Measurements from ENCODE around the gene CDKL1. TPM values are rescaled to one million over a fixed set of nuclear protein-coding genes. Genes with fewer than 3 reads are reported as not detected.

Gene CDKL1
- total and polyA plus RNA-seq, 2 donors (not counting 1 experiment from before 2014, with no cell fraction given) = 18.5 to 22.8 TPM

DNA sequence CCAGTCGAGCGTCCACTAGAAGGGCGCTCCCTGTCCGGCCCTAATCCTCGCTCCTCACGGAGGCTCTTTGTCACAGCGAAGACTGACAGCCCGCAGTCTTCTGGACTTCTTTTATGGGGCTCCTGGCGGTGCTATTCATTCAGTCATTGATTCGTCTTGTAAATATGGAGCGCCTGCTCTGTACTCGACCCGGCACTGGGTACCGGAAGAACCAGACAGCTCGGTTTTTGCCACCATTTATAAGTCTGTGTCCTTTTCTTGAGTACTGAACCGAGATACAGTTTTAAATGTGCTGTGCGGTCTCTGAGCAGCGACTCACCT lies 84.0 kb downstream of the CDKL1 start:
- H3K4me2 ChIP-seq (ENCODE audit: extremely low read depth, insufficient read depth, low read length) = peak overlapping the region; percentile 93
- TF ChIP-seq, protein P1, sequence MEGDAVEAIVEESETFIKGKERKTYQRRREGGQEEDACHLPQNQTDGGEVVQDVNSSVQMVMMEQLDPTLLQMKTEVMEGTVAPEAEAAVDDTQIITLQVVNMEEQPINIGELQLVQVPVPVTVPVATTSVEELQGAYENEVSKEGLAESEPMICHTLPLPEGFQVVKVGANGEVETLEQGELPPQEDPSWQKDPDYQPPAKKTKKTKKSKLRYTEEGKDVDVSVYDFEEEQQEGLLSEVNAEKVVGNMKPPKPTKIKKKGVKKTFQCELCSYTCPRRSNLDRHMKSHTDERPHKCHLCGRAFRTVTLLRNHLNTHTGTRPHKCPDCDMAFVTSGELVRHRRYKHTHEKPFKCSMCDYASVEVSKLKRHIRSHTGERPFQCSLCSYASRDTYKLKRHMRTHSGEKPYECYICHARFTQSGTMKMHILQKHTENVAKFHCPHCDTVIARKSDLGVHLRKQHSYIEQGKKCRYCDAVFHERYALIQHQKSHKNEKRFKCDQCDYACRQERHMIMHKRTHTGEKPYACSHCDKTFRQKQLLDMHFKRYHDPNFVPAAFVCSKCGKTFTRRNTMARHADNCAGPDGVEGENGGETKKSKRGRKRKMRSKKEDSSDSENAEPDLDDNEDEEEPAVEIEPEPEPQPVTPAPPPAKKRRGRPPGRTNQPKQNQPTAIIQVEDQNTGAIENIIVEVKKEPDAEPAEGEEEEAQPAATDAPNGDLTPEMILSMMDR (conservative IDR thresholded peaks at IDR 0.05 in 1 of 2, IDR thresholded peaks at IDR 0.05 in 1 of 2; ENCODE audit: low read depth in 1 of 2, low read length in 2 of 2) = no peak
- no peak for TF ChIP-seq EZH2 (IDR thresholded peaks at IDR 0.05; ENCODE audit: low read length, missing control alignments)
- peak overlapping the region; percentile 71 for H3K9ac ChIP-seq (ENCODE audit: insufficient read depth, low read length)
- H3K4me3 ChIP-seq (replicated peaks in 1 of 4; ENCODE audit: control extremely low read depth in 1 of 4, insufficient read depth in 1 of 4, low read depth in 3 of 4, low read length in 4 of 4) = peak overlapping the region; percentile 69 to 90 (median 83)
- H3K79me2 ChIP-seq (ENCODE audit: control insufficient read depth, insufficient read depth, low read length) = no peaks in the 10 kb centered on the region
- H3K36me3 ChIP-seq (ENCODE audit: control insufficient read depth, insufficient read depth, low read length) = no peaks in the 10 kb centered on the region
- no peaks in the 10 kb centered on the region for H3K9me3 ChIP-seq (ENCODE audit: control insufficient read depth, insufficient read depth, low read depth, low read length)
- DNase-seq (ENCODE audit: low read depth in 2 of 2) = peak in 1 of 2 donors; percentile 50
- peak overlapping the region; percentile 80 for H3K27ac ChIP-seq (ENCODE audit: insufficient read depth, low read length)
- H3K27me3 ChIP-seq (ENCODE audit: control insufficient read depth, insufficient read depth, low read length) = no peaks in the 10 kb centered on the region
- peaks cover 2% of the 10 kb centered on the region for H3K4me1 ChIP-seq (ENCODE audit: control insufficient read depth, extremely low read depth, insufficient read depth, low read length)
- no peaks in the 10 kb centered on the region for H4K20me1 ChIP-seq (ENCODE audit: control insufficient read depth, extremely low read depth, insufficient read depth, low read length)
- H2AFZ ChIP-seq (ENCODE audit: low read length) = peak overlapping the region; percentile 88

GRCh38 chr14:50311972-50312733 lies 84.5 kb downstream of the CDKL1 start, which contains the start of the genes DMAC2L and L2HGDH:
Gene DMAC2L (plus strand): TSS chr14:50312324. CDS start chr14:50321488, 9,164 bp downstream.
Gene L2HGDH (minus strand): TSS chr14:50312229. CDS start chr14:50312150, 79 bp downstream.
- H3K4me2 ChIP-seq (ENCODE audit: extremely low read depth, insufficient read depth, low read length) = peak within 1 kb of the TSS; percentile 93
- peak; percentile 88 to 92 for DNase-seq (ENCODE audit: low read depth in 2 of 2)
- H4K20me1 ChIP-seq (ENCODE audit: control insufficient read depth, extremely low read depth, insufficient read depth, low read length) = no peaks in the 10 kb centered on the region
- peaks cover 2% of the 10 kb centered on the region for H3K4me1 ChIP-seq (ENCODE audit: control insufficient read depth, extremely low read depth, insufficient read depth, low read length)
- peak within 1 kb of the TSS; percentile 84 for H3K9ac ChIP-seq (ENCODE audit: insufficient read depth, low read length)
- no peaks in the 10 kb centered on the region for H3K36me3 ChIP-seq (ENCODE audit: control insufficient read depth, insufficient read depth, low read length)
- H2AFZ ChIP-seq (ENCODE audit: low read length) = peak within 1 kb of the TSS; percentile 91
- H3K27me3 ChIP-seq (ENCODE audit: control insufficient read depth, insufficient read depth, low read length) = no peaks in the 10 kb centered on the region
- H3K9me3 ChIP-seq (ENCODE audit: control insufficient read depth, insufficient read depth, low read depth, low read length) = no peaks in the 10 kb centered on the region
- no peaks in the 10 kb centered on the region for H3K79me2 ChIP-seq (ENCODE audit: control insufficient read depth, insufficient read depth, low read length)
- peak within 1 kb of the TSS; percentile 80 for H3K27ac ChIP-seq (ENCODE audit: insufficient read depth, low read length)
- no peak for TF ChIP-seq EZH2 (IDR thresholded peaks at IDR 0.05; ENCODE audit: low read length, missing control alignments)
- TF ChIP-seq, protein P1 (conservative IDR thresholded peaks at IDR 0.05 in 1 of 2, IDR thresholded peaks at IDR 0.05 in 1 of 2; ENCODE audit: low read depth in 1 of 2, low read length in 2 of 2) = no peak
- H3K4me3 ChIP-seq (replicated peaks in 1 of 4; ENCODE audit: control extremely low read depth in 1 of 4, insufficient read depth in 1 of 4, low read depth in 3 of 4, low read length in 4 of 4) = peak within 1 kb of the TSS; percentile 69 to 90 (median 83)

DNA sequence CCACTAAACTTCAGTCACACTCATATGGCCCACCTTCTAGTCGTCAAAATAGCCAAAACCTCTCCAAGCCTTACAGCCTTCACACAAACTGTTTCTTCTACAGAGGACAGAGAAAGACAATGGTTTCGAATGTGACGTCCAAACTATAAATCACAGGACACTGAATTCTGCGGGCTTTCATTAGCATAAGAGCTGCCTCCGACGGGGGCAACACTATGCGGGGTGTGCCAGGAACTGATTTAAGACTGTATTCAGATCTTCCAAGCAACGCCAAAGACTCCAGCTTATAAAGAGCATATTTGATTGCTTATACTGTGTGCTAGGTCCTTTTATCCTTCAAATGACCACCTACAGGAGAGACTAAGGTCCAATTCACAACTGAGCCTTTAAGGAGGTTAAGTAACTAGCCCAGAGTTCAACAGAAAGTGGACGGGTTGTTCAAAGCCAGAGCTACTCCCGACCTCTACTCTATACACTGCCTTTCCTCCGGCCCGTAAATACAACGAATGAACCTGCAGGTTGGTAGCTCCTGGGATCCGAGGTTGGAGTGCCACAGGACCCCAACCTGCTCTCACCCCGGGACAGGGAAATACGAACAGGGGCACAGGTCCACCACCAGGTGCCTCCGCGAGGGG lies 85.2 kb downstream of the CDKL1 start:
- Histone ChIP-seq H3K27ac (ENCODE audit: insufficient read depth, low read length) (no peak overlapping the region), H3K27me3 (ENCODE audit: control insufficient read depth, insufficient read depth, low read length) (no peaks in the 10 kb centered on the region), H3K36me3 (ENCODE audit: control insufficient read depth, insufficient read depth, low read length) (no peaks in the 10 kb centered on the region), H3K9me3 (ENCODE audit: control insufficient read depth, insufficient read depth, low read depth, low read length) (no peaks in the 10 kb centered on the region), H3K79me2 (ENCODE audit: control insufficient read depth, insufficient read depth, low read length) (no peaks in the 10 kb centered on the region), H3K4me1 (ENCODE audit: control insufficient read depth, extremely low read depth, insufficient read depth, low read length) (peaks cover 2% of the 10 kb centered on the region), H3K4me3 (replicated peaks in 1 of 4; ENCODE audit: control extremely low read depth in 1 of 4, insufficient read depth in 1 of 4, low read depth in 3 of 4, low read length in 4 of 4) (peak overlapping the region; percentile 69 to 90 (median 80)), H4K20me1 (ENCODE audit: control insufficient read depth, extremely low read depth, insufficient read depth, low read length) (no peaks in the 10 kb centered on the region), H3K4me2 (ENCODE audit: extremely low read depth, insufficient read depth, low read length) (peak overlapping the region; percentile 89), H3K9ac (ENCODE audit: insufficient read depth, low read length) (peak overlapping the region; percentile 84), H2AFZ (ENCODE audit: low read length) (peak overlapping the region; percentile 91)
- TF ChIP-seq EZH2 (IDR thresholded peaks at IDR 0.05; ENCODE audit: low read length, missing control alignments) = no peak
- TF ChIP-seq, protein P1 (conservative IDR thresholded peaks at IDR 0.05 in 1 of 2, IDR thresholded peaks at IDR 0.05 in 1 of 2; ENCODE audit: low read depth in 1 of 2, low read length in 2 of 2) = peak; percentile 23 to 37
- DNase-seq (ENCODE audit: low read depth in 2 of 2) = peak in 1 of 2 donors; percentile 8
